Spleen (tissue), 11 donors: Measurements from ENCODE around the gene INPP4A. TPM values are rescaled to one million over a fixed set of nuclear protein-coding genes. Genes with fewer than 3 reads are reported as not detected.
A peak's percentile ranks its signal among the peaks of the same experiment; 100 is the strongest.

Experiments used
- DNase-seq: peaks from one replicate; pipeline ENCODE4 v3.0.0-alpha.2; 2020
- H3K27ac ChIP-seq, 8 donors: fragments of 200-600 bp; sonication (generic) in 7 of 8; 1 replicate in 4 of 8; 2 replicates in 4 of 8; pipeline versions ENCODE4 v1.5.0 to v1.8.0; 2016 to 2021; ENCODE audit warnings: inconsistent platforms in 4 of 8, mild to moderate bottlenecking in 4 of 8, moderate library complexity in 1 of 8
- H3K27me3 ChIP-seq, 7 donors: fragments of 200-600 bp; sonication (generic) in 6 of 7; replicated peaks in 1 of 7; 1 replicate in 4 of 7; 2 replicates in 3 of 7; pipeline versions ENCODE4 v1.5.0 to v1.8.0; 2016 to 2021; ENCODE audit warnings: inconsistent platforms in 3 of 7, mild to moderate bottlenecking in 1 of 7
- H3K36me3 ChIP-seq, 6 donors: fragments of 200-600 bp; sonication (generic) in 5 of 6; 1 replicate in 4 of 6; 2 replicates in 2 of 6; pipeline versions ENCODE4 v1.5.0 to v1.8.0; 2016 to 2021; ENCODE audit warnings: inconsistent platforms in 2 of 6
- H3K4me1 ChIP-seq, 6 donors: fragments of 200-600 bp; sonication (generic) in 5 of 6; 1 replicate in 3 of 6; 2 replicates in 3 of 6; pipeline versions ENCODE4 v1.5.0 to v1.8.0; 2016 to 2021; ENCODE audit warnings: inconsistent platforms in 3 of 6
- H3K4me3 ChIP-seq, 8 donors: fragments of 200-600 bp; sonication (generic) in 7 of 8; 1 replicate in 4 of 8; 2 replicates in 4 of 8; pipeline versions ENCODE4 v1.5.0 to v1.8.0; 2016 to 2021; ENCODE audit warnings: inconsistent platforms in 4 of 8, mild to moderate bottlenecking in 4 of 8, moderate library complexity in 2 of 8
- H3K9me3 ChIP-seq, 8 donors: fragments of 200-600 bp; sonication (generic) in 7 of 8; 1 replicate in 4 of 8; 2 replicates in 4 of 8; pipeline versions ENCODE4 v1.5.0 to v1.8.0; 2016 to 2021; ENCODE audit warnings: inconsistent platforms in 4 of 8
- CTCF ChIP-seq, 11 experiments: fragments of 200-600 bp in 7 of 11; fragments of 450-650 bp in 4 of 11; sonication (generic) in 4 of 11; IDR thresholded peaks in 8 of 11; conservative IDR thresholded peaks in 3 of 11; 1 replicate in 7 of 11; 2 replicates in 4 of 11; pipeline versions ENCODE4 v1.4.0 to v1.8.0; 2016 to 2021; ENCODE audit warnings: antibody characterized with exemption in 11 of 11, inconsistent platforms in 4 of 11, mild to moderate bottlenecking in 1 of 11
- POLR2A ChIP-seq, 3 donors: fragments of 450-650 bp; IDR thresholded peaks; one replicate each; pipeline ENCODE4 v1.5.1; 2017; ENCODE audit warnings: antibody characterized with exemption in 3 of 3, mild to moderate bottlenecking in 1 of 3
- POLR2AphosphoS5 ChIP-seq, 3 donors: sonication (generic); formaldehyde crosslinking; IDR thresholded peaks; one replicate each; pipeline ENCODE4 v1.5.1; 2017; ENCODE audit warnings: antibody characterized with exemption in 3 of 3
- WGBS, 5 donors: extraction: QIAGEN DNeasy Blood & Tissue Kit in 3 of 5; methylation state at CpG; one replicate each; pipeline versions ENCODE4 v1.1.5 to v1.1.7; 2013 to 2018; 5-methylcytosine and 5-hydroxymethylcytosine counted together
- intact Hi-C: fragments of 100-400 bp; cut with DNase I; formaldehyde crosslinking; loops from one replicate; pipeline ENCODE4 v1.15.0; 2023; ENCODE audit warnings: low total_unique reads
- polyA plus RNA-seq, 3 donors: library from polyadenylated mRNA; stranded (reverse); fragments of 200-250 nt; gene quantifications; one replicate each; pipeline ENCODE4 v1.2.1, GENCODE V29; 2013
- total RNA-seq, 7 donors: library from RNA; depleted of rRNA in 3 of 7; stranded (reverse); fragments of >200 nt in 3 of 7; fragmentation: NEBNext Ultra II Directional in 4 of 7; extraction: Animal tissue kit (Norgen Biotek cat#: 25700) in 4 of 7; gene quantifications; one replicate each; pipeline versions ENCODE4 v1.1.0 to v1.2.1, GENCODE V29; 2016 to 2021
- donor health status: healthy with polysubstance abuse.
- donor health status: DM: no; HTN: no; CAD: no; lungs with moderate emphysema.
- donor health status: DM: no; HTN: no; CAD: no.
- donor health status: Bipolar disorder and iron deficiency.
- donor health status: healthy.
- donor health status: DM: no; HTN: no; CAD: no.
- donor health status: DM: yes; HTN: yes; CAD: no.

INPP4A gene
- total and polyA plus RNA-seq, 10 donors, result 6.4 to 102 (median 69.2) TPM

GRCh38 chr2:98637401-98638147, 192.9 kb downstream of the INPP4A start:
- intact Hi-C loops, result no loop called here
- TF ChIP-seq POLR2A (IDR thresholded peaks at IDR 0.05) (no peak), CTCF (IDR thresholded peaks at IDR 0.05 in 8 of 11, conservative IDR thresholded peaks at IDR 0.05 in 3 of 11) (no peak), POLR2AphosphoS5 (IDR thresholded peaks at IDR 0.05) (no peak)
- H3K4me1 ChIP-seq, result peaks cover 0 to 58% (median 6%) of the 10 kb centered on the region in 6 donors
- no peak for DNase-seq
- 54 to 71% (median 64%) methylated on average over 10 of the region's 10 CpGs for WGBS, 5 donors
- H3K9me3 ChIP-seq, result no peaks in the 10 kb centered on the region
- peak overlapping the region in 5 of 8 donors; percentile 22 to 65 (median 58) for H3K27ac ChIP-seq
- peaks cover 0 to 99% (median 29%) of the 10 kb centered on the region in 6 donors for H3K36me3 ChIP-seq
- no peak overlapping the region for H3K4me3 ChIP-seq
- H3K27me3 ChIP-seq, result no peaks in the 10 kb centered on the region

- intact Hi-C loops, result no loop called here
- Histone ChIP-seq H3K4me3 (no peak overlapping the region), H3K27ac (no peak overlapping the region), H3K4me1 (peaks cover 0 to 18% (median 0%) of the 10 kb centered on the region in 6 donors), H3K27me3 (no peaks in the 10 kb centered on the region), H3K36me3 (peaks cover 0 to 89% (median 20%) of the 10 kb centered on the region in 6 donors), H3K9me3 (no peaks in the 10 kb centered on the region)
- DNase-seq, result no peak
- TF ChIP-seq CTCF (IDR thresholded peaks at IDR 0.05 in 8 of 11, conservative IDR thresholded peaks at IDR 0.05 in 3 of 11) (no peak), POLR2AphosphoS5 (IDR thresholded peaks at IDR 0.05) (no peak), POLR2A (IDR thresholded peaks at IDR 0.05) (no peak)
- 78 to 83% (median 82%) methylated on average over 5 of the region's 5 CpGs for WGBS, 5 donors
These were observed 198.9 kb downstream of the INPP4A start for GRCh38 chr2:98643496-98644100.

Other genes starting within 250 kb of the INPP4A start
- not detected for gene CNGA3, start 98.4 kb upstream of the INPP4A start, total RNA-seq
- gene CNGA3, start 98.4 kb upstream of the INPP4A start, polyA plus RNA-seq, result not detected
- 10 to 100 TPM; 24.4 to 46.7 (median 33.8) TPM for gene COA5, start 163.7 kb downstream of the INPP4A start, total RNA-seq
- gene COA5, start 163.7 kb downstream of the INPP4A start, polyA plus RNA-seq, result 10 to 100 TPM; 48.9 to 69.7 (median 54.9) TPM
- 10 to 100 TPM; 32.1 to 56.5 (median 43.9) TPM for gene UNC50, start 163.7 kb downstream of the INPP4A start, total RNA-seq
- 10 to 100 TPM; 36.1 to 52.1 (median 38.9) TPM for gene UNC50, start 163.7 kb downstream of the INPP4A start, polyA plus RNA-seq